ENCODE measurements around the gene ZC3H18.

DNA sequence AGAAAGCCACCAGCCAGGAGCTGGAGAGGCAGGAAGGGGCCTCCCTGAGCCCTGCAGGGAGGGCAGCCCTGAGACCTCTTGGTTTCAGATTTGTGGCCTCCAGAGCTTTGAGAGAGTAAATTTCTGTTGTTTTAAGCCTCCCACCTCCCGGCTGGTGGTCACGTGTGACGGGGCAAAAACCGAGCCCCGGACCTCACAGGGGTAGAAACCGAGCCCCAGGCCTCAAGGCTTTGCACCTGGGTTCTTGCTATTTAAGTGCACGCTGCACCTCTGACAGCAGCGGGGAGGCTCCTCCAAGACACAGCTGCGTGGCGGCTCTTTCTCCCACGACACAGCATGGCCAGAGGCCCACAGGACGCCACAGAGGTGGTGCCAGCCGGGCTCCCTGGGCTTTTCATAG is 17.4 kb upstream of the ZC3H18 start:
- TF ChIP-seq, protein P1, sequence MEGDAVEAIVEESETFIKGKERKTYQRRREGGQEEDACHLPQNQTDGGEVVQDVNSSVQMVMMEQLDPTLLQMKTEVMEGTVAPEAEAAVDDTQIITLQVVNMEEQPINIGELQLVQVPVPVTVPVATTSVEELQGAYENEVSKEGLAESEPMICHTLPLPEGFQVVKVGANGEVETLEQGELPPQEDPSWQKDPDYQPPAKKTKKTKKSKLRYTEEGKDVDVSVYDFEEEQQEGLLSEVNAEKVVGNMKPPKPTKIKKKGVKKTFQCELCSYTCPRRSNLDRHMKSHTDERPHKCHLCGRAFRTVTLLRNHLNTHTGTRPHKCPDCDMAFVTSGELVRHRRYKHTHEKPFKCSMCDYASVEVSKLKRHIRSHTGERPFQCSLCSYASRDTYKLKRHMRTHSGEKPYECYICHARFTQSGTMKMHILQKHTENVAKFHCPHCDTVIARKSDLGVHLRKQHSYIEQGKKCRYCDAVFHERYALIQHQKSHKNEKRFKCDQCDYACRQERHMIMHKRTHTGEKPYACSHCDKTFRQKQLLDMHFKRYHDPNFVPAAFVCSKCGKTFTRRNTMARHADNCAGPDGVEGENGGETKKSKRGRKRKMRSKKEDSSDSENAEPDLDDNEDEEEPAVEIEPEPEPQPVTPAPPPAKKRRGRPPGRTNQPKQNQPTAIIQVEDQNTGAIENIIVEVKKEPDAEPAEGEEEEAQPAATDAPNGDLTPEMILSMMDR (IDR thresholded peaks at IDR 0.05): no peak
- TF ChIP-seq EP300 (IDR thresholded peaks at IDR 0.05) (no peak), POLR2AphosphoS5 (IDR thresholded peaks at IDR 0.05) (no peak), POLR2A (IDR thresholded peaks at IDR 0.05) (no peak)
